ENCODE measurements around the gene PSMB7.

- no peak for TF ChIP-seq USF1 (IDR thresholded peaks at IDR 0.05; ENCODE audit: borderline replicate concordance, low read depth)
- TF ChIP-seq GABPA (IDR thresholded peaks at IDR 0.05; ENCODE audit: low read depth) = no peak
- no peak for TF ChIP-seq TAF1 (IDR thresholded peaks at IDR 0.05; ENCODE audit: borderline replicate concordance, low read depth, low read length)
- TF ChIP-seq SIN3A (IDR thresholded peaks at IDR 0.05; ENCODE audit: borderline replicate concordance, low read depth, low read length) = no peak
- TF ChIP-seq ZBTB33 (IDR thresholded peaks at IDR 0.05; ENCODE audit: borderline replicate concordance, low read depth) = no peak
- no peak for TF ChIP-seq SMC3 (IDR thresholded peaks at IDR 0.05; ENCODE audit: low read depth, low read length)
Observed at GRCh38 chr9:124303762-124304161, 111.5 kb downstream of the PSMB7 start.
